Panc1 (cell line): ENCODE results near the gene SAFB2. TPM values are rescaled to one million over a fixed set of nuclear protein-coding genes. Genes with fewer than 3 reads are reported as not detected.

Source experiments
- ATAC-seq: fragments of 200-7000 bp; cut with Tn5 transposase; 2 replicates; pipeline ENCODE4 v1.9.1; 2020; ENCODE audit warnings: mild to moderate bottlenecking, moderate library complexity
- BruUV-seq: library from RNA; stranded (reverse); fragments of 400-500 nt; replicated peaks from 2 replicates; lab custom pipeline; 2021; lab: Mats Ljungman, UMichigan
- CTCF ChIA-PET: fragments of 300-600 bp; sonication (Branson Sonifier 250); formaldehyde crosslinking; loops from one replicate; lab custom pipeline; 2022; ENCODE audit warnings: antibody characterized with exemption; lab: Charles Lee
- POLR2A ChIA-PET: fragments of 300-600 bp; sonication (Branson Sonifier 250); formaldehyde crosslinking; loops from one replicate; lab custom pipeline; 2022; ENCODE audit warnings: antibody characterized with exemption; lab: Charles Lee
- DNase-seq: peaks from one replicate; pipeline ENCODE4 v3.0.0-alpha.2; 2010; ENCODE audit warnings: low read depth, low spot score
- H3K27ac ChIP-seq: 2 replicates; pipeline ENCODE4 v1.5.1; 2011; ENCODE audit warnings: mild to moderate bottlenecking, low read length, inconsistent platforms
- H3K27me3 ChIP-seq: fragments of 200-500 bp; sonication (Bioruptor generic); 2 replicates; pipeline ENCODE4 v1.6.0; 2014; ENCODE audit warnings: low read length, inconsistent platforms; ENCODE audit not compliant: control insufficient read depth, insufficient read depth
- H3K36me3 ChIP-seq: fragments of 200-500 bp; sonication (Bioruptor generic); 2 replicates; pipeline ENCODE4 v1.5.1; 2014; ENCODE audit warnings: inconsistent platforms, mild to moderate bottlenecking, low read length, moderate library complexity; ENCODE audit not compliant: control insufficient read depth, insufficient read depth
- H3K4me1 ChIP-seq: 2 replicates; pipeline ENCODE4 v1.5.1; 2011; ENCODE audit warnings: inconsistent platforms, mild to moderate bottlenecking, low read length, moderate library complexity; ENCODE audit not compliant: control insufficient read depth, insufficient read depth
- H3K4me3 ChIP-seq, 2 experiments: 2 replicates each; pipeline ENCODE4 v1.5.1; 2011 to 2012; ENCODE audit warnings: low read depth in 2 of 2, low read length in 2 of 2, mild to moderate bottlenecking in 2 of 2, inconsistent platforms in 1 of 2, moderate library complexity in 1 of 2
- H3K9me3 ChIP-seq: fragments of 200-500 bp; sonication (Bioruptor generic); 2 replicates; pipeline ENCODE4 v1.5.1; 2014; ENCODE audit warnings: low read depth, mild to moderate bottlenecking, inconsistent platforms, low read length, moderate library complexity; ENCODE audit not compliant: control insufficient read depth, insufficient read depth
- POLR2AphosphoS5 ChIP-seq: IDR thresholded peaks from 2 replicates; pipeline ENCODE4 v1.6.1; 2012; ENCODE audit warnings: mild to moderate bottlenecking, low read depth, low read length, moderate library complexity
- REST ChIP-seq, 2 experiments: IDR thresholded peaks; 2 replicates each; pipeline ENCODE4 v1.6.1; 2011 to 2012; ENCODE audit warnings: low read depth in 2 of 2, control low read depth in 1 of 2, low read length in 1 of 2, mild to moderate bottlenecking in 1 of 2, moderate library complexity in 1 of 2; ENCODE audit not compliant: insufficient read depth in 1 of 2
- SIN3A ChIP-seq: IDR thresholded peaks from 2 replicates; pipeline ENCODE4 v1.6.1; 2012; ENCODE audit warnings: low read depth, mild to moderate bottlenecking, low read length, moderate library complexity, borderline replicate concordance; ENCODE audit not compliant: insufficient read depth
- TCF7L2 ChIP-seq: IDR thresholded peaks from 2 replicates; pipeline ENCODE4 v1.6.1; 2011; ENCODE audit warnings: mild to moderate bottlenecking, low read depth, low read length, inconsistent platforms
- in situ Hi-C: cut with HindIII; loops from 2 replicates; pipeline ENCODE4 v1.10.0; 2016; ENCODE audit warnings: low sequenced_read_pairs, low pct_unique_long_range_greater_than_20kb
- intact Hi-C: fragments of 100-400 bp; cut with micrococcal nuclease; formaldehyde crosslinking; loops from one replicate; pipeline ENCODE4 v1.10.0; 2022; ENCODE audit not compliant: unreplicated experiment
- total RNA-seq: library from RNA; stranded (reverse); gene quantifications from one replicate; pipeline ENCODE4 v1.2.1, GENCODE V29; 2021; ENCODE audit not compliant: unreplicated experiment
- TF ChIP-seq, protein P1 (sequence below): fragments of 450-650 bp; IDR thresholded peaks from 2 replicates; pipeline ENCODE4 v1.5.1; 2017; ENCODE audit warnings: mild to moderate bottlenecking

The SAFB2 gene
- total RNA-seq, 1 experiment from 2014 or later: 83.5 TPM

DNA sequence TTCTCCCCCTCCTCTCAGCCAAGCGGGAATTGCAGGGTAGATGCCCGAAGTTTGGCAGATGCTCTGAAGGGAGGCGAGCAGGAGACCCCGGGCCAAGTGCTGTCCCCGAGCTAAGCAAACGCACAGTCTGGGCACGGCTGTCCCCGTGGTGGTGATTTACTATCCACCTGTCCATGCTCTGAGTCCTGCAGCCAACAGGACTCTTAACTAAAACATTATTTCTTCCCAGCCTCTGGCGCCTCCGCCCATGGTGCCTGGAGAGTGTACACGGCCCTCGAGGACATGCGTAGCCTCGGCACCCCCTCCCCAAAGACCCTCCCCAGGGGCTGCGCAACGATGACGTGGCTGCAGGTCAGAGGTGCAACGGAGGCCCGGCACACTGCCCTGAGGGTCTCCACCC lies 62.4 kb downstream of the SAFB2 start:
- Histone ChIP-seq H3K4me3 (no peak overlapping the region), H3K9me3 (no peaks in the 10 kb centered on the region), H3K27me3 (no peaks in the 10 kb centered on the region), H3K36me3 (no peaks in the 10 kb centered on the region), H3K4me1 (no peaks in the 10 kb centered on the region), H3K27ac (no peak overlapping the region)
- TF ChIP-seq REST (IDR thresholded peaks at IDR 0.05; ENCODE audit: insufficient read depth in 1 of 2, low read depth in 2 of 2, low read length in 1 of 2) (no peak), TCF7L2 (no peak)
- TF ChIP-seq, protein P1, sequence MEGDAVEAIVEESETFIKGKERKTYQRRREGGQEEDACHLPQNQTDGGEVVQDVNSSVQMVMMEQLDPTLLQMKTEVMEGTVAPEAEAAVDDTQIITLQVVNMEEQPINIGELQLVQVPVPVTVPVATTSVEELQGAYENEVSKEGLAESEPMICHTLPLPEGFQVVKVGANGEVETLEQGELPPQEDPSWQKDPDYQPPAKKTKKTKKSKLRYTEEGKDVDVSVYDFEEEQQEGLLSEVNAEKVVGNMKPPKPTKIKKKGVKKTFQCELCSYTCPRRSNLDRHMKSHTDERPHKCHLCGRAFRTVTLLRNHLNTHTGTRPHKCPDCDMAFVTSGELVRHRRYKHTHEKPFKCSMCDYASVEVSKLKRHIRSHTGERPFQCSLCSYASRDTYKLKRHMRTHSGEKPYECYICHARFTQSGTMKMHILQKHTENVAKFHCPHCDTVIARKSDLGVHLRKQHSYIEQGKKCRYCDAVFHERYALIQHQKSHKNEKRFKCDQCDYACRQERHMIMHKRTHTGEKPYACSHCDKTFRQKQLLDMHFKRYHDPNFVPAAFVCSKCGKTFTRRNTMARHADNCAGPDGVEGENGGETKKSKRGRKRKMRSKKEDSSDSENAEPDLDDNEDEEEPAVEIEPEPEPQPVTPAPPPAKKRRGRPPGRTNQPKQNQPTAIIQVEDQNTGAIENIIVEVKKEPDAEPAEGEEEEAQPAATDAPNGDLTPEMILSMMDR: no peak
- no TSS peak for BruUV-seq
- ATAC-seq: no peak
- in situ Hi-C loops (no loop called here), intact Hi-C loops (no loop called here)
- POLR2A ChIA-PET: no interaction called here
- DNase-seq: no peak
- CTCF ChIA-PET: interaction anchor here (0.6 kb wide), 1 partner anchor 244 kb away, joined by 3 read pairs; no protein-coding TSS in a partner anchor

GRCh38 chr19:5559804-5560133 lies 62.8 kb downstream of the SAFB2 start:
- Histone ChIP-seq H3K27ac (no peak overlapping the region), H3K27me3 (no peaks in the 10 kb centered on the region), H3K4me3 (no peak overlapping the region), H3K36me3 (no peaks in the 10 kb centered on the region), H3K4me1 (no peaks in the 10 kb centered on the region), H3K9me3 (no peaks in the 10 kb centered on the region)
- ChIA-PET POLR2A (no interaction called here), CTCF (interaction anchor here (0.6 kb wide), 1 partner anchor 244 kb away, joined by 3 read pairs; no protein-coding TSS in a partner anchor)
- DNase-seq (no peak), ATAC-seq (no peak)
- TF ChIP-seq SIN3A (no peak), REST (IDR thresholded peaks at IDR 0.05; ENCODE audit: insufficient read depth in 1 of 2, low read depth in 2 of 2, low read length in 1 of 2) (no peak), TCF7L2 (no peak), POLR2AphosphoS5 (no peak)
- TF ChIP-seq, protein P1: no peak
- intact Hi-C loops: no loop called here
- in situ Hi-C loops: no loop called here
- BruUV-seq: no TSS peak
